Stomach (tissue), 4 donors: ENCODE measurements around the gene RNASE4.

Source experiments
- POLR2A ChIP-seq, 4 donors: fragments of 450-650 bp; IDR thresholded peaks; one replicate each; pipeline ENCODE4 v1.6.1; 2016; ENCODE audit warnings: antibody characterized with exemption in 4 of 4, control low read depth in 2 of 4, mild to moderate bottlenecking in 1 of 4, moderate library complexity in 1 of 4
- POLR2AphosphoS5 ChIP-seq, 3 donors: sonication (generic); formaldehyde crosslinking; IDR thresholded peaks; one replicate each; pipeline ENCODE4 v1.6.1; 2016; ENCODE audit warnings: antibody characterized with exemption in 3 of 3
- TF ChIP-seq, protein P1 (sequence below), 7 experiments: fragments of 450-650 bp in 4 of 7; fragments of 200-600 bp in 3 of 7; sonication (generic) in 3 of 7; IDR thresholded peaks; one replicate each; pipeline ENCODE4 v1.5.1; 2016 to 2019; ENCODE audit warnings: antibody characterized with exemption in 7 of 7, control low read depth in 2 of 7, mild to moderate bottlenecking in 1 of 7

DNA sequence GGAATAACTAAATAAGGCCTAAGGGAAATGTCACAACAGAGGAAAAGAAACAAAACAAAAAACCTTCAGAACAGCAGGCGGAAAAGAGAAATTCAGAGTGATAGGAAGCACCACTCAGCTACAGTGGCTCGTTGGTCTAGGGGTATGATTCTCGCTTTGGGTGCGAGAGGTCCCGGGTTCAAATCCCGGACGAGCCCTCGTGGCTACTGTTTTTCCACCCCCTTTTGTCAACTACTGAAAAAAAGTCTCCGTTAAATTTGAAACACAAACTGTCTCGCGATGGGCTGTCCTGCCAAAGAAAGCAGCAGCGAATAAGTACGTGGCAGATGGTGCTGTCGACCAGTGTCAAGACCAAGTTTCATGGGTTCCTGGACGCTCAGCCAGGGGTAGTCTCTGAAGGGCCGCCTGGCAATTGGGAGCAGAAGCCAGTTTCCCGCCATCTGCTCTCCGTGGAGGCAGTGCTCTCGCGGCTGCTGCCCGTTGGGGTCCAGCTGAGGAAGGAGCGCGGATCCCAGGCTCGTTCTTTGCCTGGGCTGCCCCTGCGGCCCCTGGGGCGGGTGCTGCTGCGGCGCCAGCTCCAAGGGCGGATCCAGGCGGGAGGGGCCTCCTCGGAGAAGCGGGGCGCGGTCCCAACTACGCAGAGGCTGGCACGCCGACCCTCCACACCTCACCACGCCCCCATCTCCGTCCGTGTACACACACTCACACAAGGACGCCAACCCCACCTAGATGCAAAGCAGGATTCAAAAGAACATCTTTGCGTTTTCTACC lies at the start of gene RNASE4:
- TF ChIP-seq, protein P1, sequence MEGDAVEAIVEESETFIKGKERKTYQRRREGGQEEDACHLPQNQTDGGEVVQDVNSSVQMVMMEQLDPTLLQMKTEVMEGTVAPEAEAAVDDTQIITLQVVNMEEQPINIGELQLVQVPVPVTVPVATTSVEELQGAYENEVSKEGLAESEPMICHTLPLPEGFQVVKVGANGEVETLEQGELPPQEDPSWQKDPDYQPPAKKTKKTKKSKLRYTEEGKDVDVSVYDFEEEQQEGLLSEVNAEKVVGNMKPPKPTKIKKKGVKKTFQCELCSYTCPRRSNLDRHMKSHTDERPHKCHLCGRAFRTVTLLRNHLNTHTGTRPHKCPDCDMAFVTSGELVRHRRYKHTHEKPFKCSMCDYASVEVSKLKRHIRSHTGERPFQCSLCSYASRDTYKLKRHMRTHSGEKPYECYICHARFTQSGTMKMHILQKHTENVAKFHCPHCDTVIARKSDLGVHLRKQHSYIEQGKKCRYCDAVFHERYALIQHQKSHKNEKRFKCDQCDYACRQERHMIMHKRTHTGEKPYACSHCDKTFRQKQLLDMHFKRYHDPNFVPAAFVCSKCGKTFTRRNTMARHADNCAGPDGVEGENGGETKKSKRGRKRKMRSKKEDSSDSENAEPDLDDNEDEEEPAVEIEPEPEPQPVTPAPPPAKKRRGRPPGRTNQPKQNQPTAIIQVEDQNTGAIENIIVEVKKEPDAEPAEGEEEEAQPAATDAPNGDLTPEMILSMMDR (IDR thresholded peaks at IDR 0.05), result no peak
- TF ChIP-seq POLR2A (IDR thresholded peaks at IDR 0.05) (no peak), POLR2AphosphoS5 (IDR thresholded peaks at IDR 0.05) (peak; percentile 21 to 91 (median 86))
